HepG2 (cell line): ENCODE data around the gene TFAP2A. TPM values are rescaled to one million over a fixed set of nuclear protein-coding genes. Genes with fewer than 3 reads are reported as not detected.

Experiments
- ATAC-seq: fragments of 200-7000 bp; cut with Tn5 transposase; 3 replicates; pipeline ENCODE4 v1.9.1; 2020; ENCODE audit warnings: mild to moderate bottlenecking, moderate library complexity
- BruUV-seq: library from RNA; stranded (reverse); fragments of 400-500 nt; replicated peaks from 2 replicates; lab custom pipeline; 2021; lab: Mats Ljungman, UMichigan
- CTCF ChIA-PET: fragments of 300-600 bp; formaldehyde crosslinking; extraction: SDS; loops from one replicate; lab custom pipeline; 2021; ENCODE audit warnings: low total read pairs, inconsistent platforms, low intra/inter-chr PET ratio; lab: Yijun Ruan, JAX
- POLR2A ChIA-PET: fragments of 350-600 bp; sonication (Branson Sonifier 250); formaldehyde crosslinking; loops from one replicate; lab custom pipeline; 2020; ENCODE audit warnings: antibody characterized with exemption, inconsistent platforms; lab: Yijun Ruan, JAX
- DNase-seq: peaks from one replicate; pipeline ENCODE4 v3.0.0-alpha.2; 2015; ENCODE audit warnings: low spot score
- FAIRE-seq: peaks from 3 replicates; lab custom pipeline; 2011; peaks lifted over from hg19 to GRCh38; lab: Jason Lieb, UNC
- H2AFZ ChIP-seq: one replicate; pipeline ENCODE4 v1.6.1; 2011; ENCODE audit warnings: low read length, inconsistent platforms
- H3K27ac ChIP-seq: fragments of 300-600 bp; 3 replicates; pipeline ENCODE4 v1.8.0; 2011; ENCODE audit warnings: mixed run types, mild to moderate bottlenecking, mixed read lengths, low read length, inconsistent platforms; ENCODE audit not compliant: insufficient read depth; ENCODE audit errors: extremely low read length
- H3K27me3 ChIP-seq, 2 experiments: fragments of 200-600 bp in 1 of 2; 2 replicates in 1 of 2; 3 replicates in 1 of 2; pipeline versions ENCODE4 v1.6.0 to v1.8.0; 2011; ENCODE audit warnings: low read length in 2 of 2, mild to moderate bottlenecking in 2 of 2, moderate library complexity in 2 of 2, inconsistent platforms in 1 of 2; ENCODE audit not compliant: insufficient read depth in 2 of 2, control insufficient read depth in 1 of 2
- H3K36me3 ChIP-seq, 2 experiments: fragments of 200-600 bp in 1 of 2; replicated peaks in 1 of 2; 2 replicates in 1 of 2; 3 replicates in 1 of 2; pipeline versions ENCODE4 v1.5.1 to v1.8.0; 2011; ENCODE audit warnings: low read length in 2 of 2, inconsistent platforms in 1 of 2; ENCODE audit not compliant: insufficient read depth in 2 of 2, control insufficient read depth in 1 of 2
- H3K4me1 ChIP-seq: 2 replicates; pipeline ENCODE4 v1.5.1; 2012; ENCODE audit warnings: low read length, inconsistent platforms; ENCODE audit not compliant: insufficient read depth
- H3K4me2 ChIP-seq: 2 replicates; pipeline ENCODE4 v1.6.0; 2011; ENCODE audit warnings: low read depth, low read length, inconsistent platforms
- H3K4me3 ChIP-seq, 3 experiments: fragments of 200-600 bp in 1 of 3; sonication (generic), shearing (Covaris generic) in 1 of 3; replicated peaks in 1 of 3; 2 replicates each; pipeline ENCODE4 v1.5.1; 2011 to 2016; ENCODE audit warnings: low read length in 3 of 3, inconsistent platforms in 2 of 3, low read depth in 2 of 3, mild to moderate bottlenecking in 2 of 3, control low read depth in 1 of 3, mixed read lengths in 1 of 3; ENCODE audit not compliant: insufficient read depth in 1 of 3
- H3K79me2 ChIP-seq: one replicate; pipeline ENCODE4 v1.6.1; 2011; ENCODE audit warnings: low read length, inconsistent platforms; ENCODE audit not compliant: insufficient read depth
- H3K9ac ChIP-seq: 2 replicates; pipeline ENCODE4 v1.6.0; 2011; ENCODE audit warnings: mild to moderate bottlenecking, low read depth, low read length, inconsistent platforms; ENCODE audit not compliant: insufficient read depth
- H3K9me3 ChIP-seq: 2 replicates; pipeline ENCODE4 v1.5.1; 2012; ENCODE audit warnings: mild to moderate bottlenecking, low read length
- H4K20me1 ChIP-seq: 2 replicates; pipeline ENCODE4 v1.6.0; 2011; ENCODE audit warnings: inconsistent platforms, mild to moderate bottlenecking, low read length, moderate library complexity; ENCODE audit not compliant: insufficient read depth
- ATAD3A ChIP-seq: sonication (generic); formaldehyde crosslinking; IDR thresholded peaks from 2 replicates; pipeline ENCODE4 v1.4.0; 2020; ENCODE audit warnings: missing genetic modification reagents
- EEA1 ChIP-seq: sonication (generic); formaldehyde crosslinking; IDR thresholded peaks from 2 replicates; pipeline ENCODE4 v1.5.1; 2020; ENCODE audit warnings: mild to moderate bottlenecking, missing genetic modification reagents, borderline replicate concordance
- ZNF737 ChIP-seq: sonication (generic); formaldehyde crosslinking; IDR thresholded peaks from 2 replicates; pipeline ENCODE4 v1.5.0; 2020; ENCODE audit warnings: missing genetic modification reagents, mild to moderate bottlenecking, borderline replicate concordance
- WGBS: methylation state at CpG from one replicate; pipeline ENCODE4 v1.1.6; 2017; ENCODE audit warnings: low lambda C conversion rate; 5-methylcytosine and 5-hydroxymethylcytosine counted together
- in situ Hi-C: cut with HindIII; loops from 2 replicates; pipeline ENCODE4 v1.10.0; 2017; ENCODE audit warnings: low pct_unique_long_range_greater_than_20kb; ENCODE audit not compliant: extremely low pct_ligation_motif_present
- intact Hi-C: fragments of 100-400 bp; cut with micrococcal nuclease; formaldehyde crosslinking; loops from one replicate; pipeline ENCODE4 v1.10.0; 2022; ENCODE audit not compliant: unreplicated experiment
- polyA plus RNA-seq, 8 experiments: library from polyadenylated mRNA; depleted of rRNA in 3 of 8; stranded (reverse) in 7 of 8; unstranded in 1 of 8; fragments of >200 nt; fragmentation: Illumina TruSeq in 4 of 8; extraction: Trizol in 4 of 8; gene quantifications; 2 replicates each; pipeline versions ENCODE4 v1.2.1 to v1.2.3, GENCODE V29; 2011 to 2016; ENCODE audit warnings: low read depth in 4 of 8, missing spikeins in 1 of 8, mixed read lengths in 1 of 8; ENCODE audit not compliant: insufficient read depth in 1 of 8
- total RNA-seq, 5 experiments: library from RNA; depleted of rRNA; stranded (reverse); fragments of >200 nt; fragmentation: Illumina TruSeq; extraction: Trizol; gene quantifications; 2 replicates each; pipeline ENCODE4 v1.2.3, GENCODE V29; 2016; ENCODE audit warnings: low read depth in 1 of 5
- TF ChIP-seq, protein P1 (sequence below): sonication (generic); formaldehyde crosslinking; IDR thresholded peaks from 2 replicates; pipeline ENCODE4 v1.4.0; 2020; ENCODE audit warnings: missing genetic modification reagents

The TFAP2A gene
- total and polyA plus RNA-seq, 2 of the 13 experiments (the other 11 are each of a cell fraction or from before 2014, with no cell fraction given), result not detected

DNA sequence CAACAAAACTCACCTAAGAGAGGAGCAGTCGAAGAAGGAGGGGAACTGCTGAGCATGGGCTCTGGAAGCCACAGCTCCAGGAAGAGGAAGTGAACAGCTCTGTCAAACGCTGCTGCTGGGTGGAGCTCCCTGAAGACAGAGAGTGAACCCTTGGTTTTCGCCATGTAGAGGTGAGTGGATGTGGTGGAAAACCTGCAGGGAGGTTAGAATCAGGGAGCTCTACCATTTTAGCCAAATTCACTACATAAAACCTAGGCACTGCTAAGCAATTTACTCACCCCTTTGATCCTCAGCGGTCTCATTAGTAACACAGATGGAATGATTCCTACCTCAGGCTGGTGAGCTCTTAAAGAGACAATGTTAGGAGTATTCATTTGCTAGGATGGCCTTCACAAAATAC, 19.4 kb upstream of the TFAP2A start:
- CTCF ChIA-PET, result interaction anchor here (2.0 to 2.2 kb wide), 3 partner anchors 178 to 1450 kb away, joined by 9 to 14 read pairs (median 10); no protein-coding TSS in a partner anchor
- intact Hi-C loops, result loop anchor here (2.0 kb wide), 1 partner anchor 1895 kb away; no protein-coding TSS in a partner anchor
- H3K4me1 ChIP-seq, result peaks cover 5% of the 10 kb centered on the region
- no peak overlapping the region for H3K27ac ChIP-seq
- H3K27me3 ChIP-seq, result no peaks in the 10 kb centered on the region; a peak in 1 of 5 replicates
- no peak overlapping the region for H3K4me2 ChIP-seq
- in situ Hi-C loops, result loop anchor here (10.0 to 25.0 kb wide), 6 partner anchors 179 to 1897 kb away; no protein-coding TSS in a partner anchor
- no peaks in the 10 kb centered on the region for H3K36me3 ChIP-seq
- H2AFZ ChIP-seq, result no peak overlapping the region
- FAIRE-seq (no peak), ATAC-seq (peak; percentile 26; the same call in 2 of the 3 replicates), DNase-seq (no peak)
- POLR2A ChIA-PET, result interaction anchor here (1.2 kb wide), 1 partner anchor 1451 kb away, joined by 3 read pairs; no protein-coding TSS in a partner anchor
- no peaks in the 10 kb centered on the region for H4K20me1 ChIP-seq
- H3K9ac ChIP-seq, result no peak overlapping the region
- H3K79me2 ChIP-seq, result no peaks in the 10 kb centered on the region
- no peaks in the 10 kb centered on the region for H3K9me3 ChIP-seq
- 22% methylated on average over 4 of the region's 4 CpGs for WGBS
- H3K4me3 ChIP-seq, result no peak overlapping the region
- 0 out of 2 replicates have a peak, but pooled peaks have one; percentile 37 for TF ChIP-seq EEA1
- TF ChIP-seq, protein P1, sequence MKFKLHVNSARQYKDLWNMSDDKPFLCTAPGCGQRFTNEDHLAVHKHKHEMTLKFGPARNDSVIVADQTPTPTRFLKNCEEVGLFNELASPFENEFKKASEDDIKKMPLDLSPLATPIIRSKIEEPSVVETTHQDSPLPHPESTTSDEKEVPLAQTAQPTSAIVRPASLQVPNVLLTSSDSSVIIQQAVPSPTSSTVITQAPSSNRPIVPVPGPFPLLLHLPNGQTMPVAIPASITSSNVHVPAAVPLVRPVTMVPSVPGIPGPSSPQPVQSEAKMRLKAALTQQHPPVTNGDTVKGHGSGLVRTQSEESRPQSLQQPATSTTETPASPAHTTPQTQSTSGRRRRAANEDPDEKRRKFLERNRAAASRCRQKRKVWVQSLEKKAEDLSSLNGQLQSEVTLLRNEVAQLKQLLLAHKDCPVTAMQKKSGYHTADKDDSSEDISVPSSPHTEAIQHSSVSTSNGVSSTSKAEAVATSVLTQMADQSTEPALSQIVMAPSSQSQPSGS, result no peak
- TF ChIP-seq, all 625 proteins: peak for 1
- BruUV-seq, result no TSS peak

DNA sequence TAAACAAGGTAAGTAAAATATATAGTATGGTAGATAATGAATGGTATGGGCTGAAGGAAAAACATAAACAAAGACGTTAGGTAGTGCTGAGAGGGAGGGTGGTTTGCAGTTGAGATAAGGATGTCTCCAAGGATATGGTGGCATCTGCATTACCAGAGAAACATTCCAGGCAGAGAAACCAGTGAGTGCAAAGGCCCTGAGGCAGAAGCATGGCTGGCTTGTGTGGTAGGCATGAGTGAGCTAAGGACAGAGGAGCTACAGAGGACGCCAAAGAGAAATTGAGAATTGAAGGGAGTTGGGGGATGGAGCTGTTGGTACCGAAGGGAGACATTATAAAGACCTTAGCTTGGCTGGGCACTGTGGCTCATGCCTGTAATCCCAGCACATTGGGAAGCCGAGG, 18.4 kb upstream of the TFAP2A start:
- H3K4me2 ChIP-seq, result no peak overlapping the region
- no peak overlapping the region for H3K27ac ChIP-seq
- intact Hi-C loops, result no loop called here
- H3K4me3 ChIP-seq, result no peak overlapping the region
- H3K4me1 ChIP-seq, result peaks cover 4% of the 10 kb centered on the region
- TF ChIP-seq ATAD3A (CRISPR knock-in tag) (no peak), ZNF737 (CRISPR knock-in tag) (no peak)
- TF ChIP-seq, all 625 proteins: peak for 0
- ATAC-seq (no peak), FAIRE-seq (no peak), DNase-seq (no peak)
- in situ Hi-C loops, result loop anchor here (10.0 to 25.0 kb wide), 6 partner anchors 179 to 1896 kb away; no protein-coding TSS in a partner anchor
- Histone ChIP-seq H3K9me3 (no peaks in the 10 kb centered on the region), H3K9ac (no peak overlapping the region), H3K27me3 (no peaks in the 10 kb centered on the region; a peak in 1 of 5 replicates), H2AFZ (no peak overlapping the region), H3K79me2 (no peaks in the 10 kb centered on the region), H4K20me1 (no peaks in the 10 kb centered on the region), H3K36me3 (no peaks in the 10 kb centered on the region)
- CTCF ChIA-PET, result no interaction called here
- POLR2A ChIA-PET, result interaction anchor here (1.2 kb wide), 1 partner anchor 1450 kb away, joined by 3 read pairs; no protein-coding TSS in a partner anchor
- WGBS, result 29% methylated on average over 4 of the region's 4 CpGs
- BruUV-seq, result no TSS peak
